Esophagus squamous epithelium (tissue), 4 donors: ENCODE measurements around the gene ZNFX1.

Source experiments
- POLR2A ChIP-seq, 4 donors: fragments of 450-650 bp; IDR thresholded peaks; one replicate each; pipeline ENCODE4 v1.6.1; 2017; ENCODE audit warnings: antibody characterized with exemption in 4 of 4, mild to moderate bottlenecking in 4 of 4, moderate library complexity in 3 of 4
- TF ChIP-seq, protein P1 (sequence below), 6 experiments: fragments of 450-650 bp in 4 of 6; fragments of 200-600 bp in 2 of 6; sonication (generic) in 2 of 6; IDR thresholded peaks; one replicate each; pipeline ENCODE4 v1.5.1; 2016 to 2019; ENCODE audit warnings: antibody characterized with exemption in 6 of 6, mild to moderate bottlenecking in 4 of 6, moderate library complexity in 4 of 6

GRCh38 chr20:49230021-49230420 lies 47.8 kb downstream of the ZNFX1 start:
- no peak for TF ChIP-seq POLR2A (IDR thresholded peaks at IDR 0.05)
- TF ChIP-seq, protein P1, sequence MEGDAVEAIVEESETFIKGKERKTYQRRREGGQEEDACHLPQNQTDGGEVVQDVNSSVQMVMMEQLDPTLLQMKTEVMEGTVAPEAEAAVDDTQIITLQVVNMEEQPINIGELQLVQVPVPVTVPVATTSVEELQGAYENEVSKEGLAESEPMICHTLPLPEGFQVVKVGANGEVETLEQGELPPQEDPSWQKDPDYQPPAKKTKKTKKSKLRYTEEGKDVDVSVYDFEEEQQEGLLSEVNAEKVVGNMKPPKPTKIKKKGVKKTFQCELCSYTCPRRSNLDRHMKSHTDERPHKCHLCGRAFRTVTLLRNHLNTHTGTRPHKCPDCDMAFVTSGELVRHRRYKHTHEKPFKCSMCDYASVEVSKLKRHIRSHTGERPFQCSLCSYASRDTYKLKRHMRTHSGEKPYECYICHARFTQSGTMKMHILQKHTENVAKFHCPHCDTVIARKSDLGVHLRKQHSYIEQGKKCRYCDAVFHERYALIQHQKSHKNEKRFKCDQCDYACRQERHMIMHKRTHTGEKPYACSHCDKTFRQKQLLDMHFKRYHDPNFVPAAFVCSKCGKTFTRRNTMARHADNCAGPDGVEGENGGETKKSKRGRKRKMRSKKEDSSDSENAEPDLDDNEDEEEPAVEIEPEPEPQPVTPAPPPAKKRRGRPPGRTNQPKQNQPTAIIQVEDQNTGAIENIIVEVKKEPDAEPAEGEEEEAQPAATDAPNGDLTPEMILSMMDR (IDR thresholded peaks at IDR 0.05) = no peak
